ENCODE measurements around the gene POLL.

- TF ChIP-seq CTCF (IDR thresholded peaks at IDR 0.05) (no peak), POLR2A (IDR thresholded peaks at IDR 0.05) (no peak)
Observed at GRCh38 chr10:101575091-101575490, 13.0 kb downstream of the POLL start.
